ENCODE results near the gene C1orf226.

The C1orf226 gene

DNA sequence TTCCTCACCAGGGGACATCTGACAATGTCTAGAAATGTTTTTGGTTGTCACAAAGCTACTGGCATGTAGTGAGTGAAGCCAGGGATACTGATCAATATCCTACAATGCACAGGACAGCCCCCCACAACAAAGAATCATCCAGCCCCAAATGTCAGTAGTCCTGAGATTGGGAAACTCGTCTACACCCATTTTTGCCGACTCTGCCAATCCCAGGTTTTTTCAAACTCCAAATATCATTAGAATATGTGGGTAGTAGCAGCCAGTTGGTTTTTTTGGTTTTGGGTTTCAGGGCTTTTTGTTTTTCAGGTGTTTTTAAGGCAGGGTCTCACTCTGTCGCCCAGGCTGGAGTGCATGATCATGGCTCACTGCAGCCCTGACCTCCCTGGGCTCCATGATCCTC is 10.8 kb upstream of the C1orf226 start:
- Mint-ChIP-seq H3K9me3 (no peaks in the 10 kb centered on the region), H3K4me3 (no peak overlapping the region), H3K27me3 (no peaks in the 10 kb centered on the region), H3K27ac (no peak overlapping the region), H3K4me1 (no peaks in the 10 kb centered on the region), H3K36me3 (no peaks in the 10 kb centered on the region)
- no peak for DNase-seq
- no peak for ATAC-seq (replicated peaks)

- Mint-ChIP-seq H3K27me3 (no peaks in the 10 kb centered on the region), H3K36me3 (no peaks in the 10 kb centered on the region), H3K4me1 (no peaks in the 10 kb centered on the region), H3K9me3 (no peaks in the 10 kb centered on the region), H3K4me3 (no peak overlapping the region), H3K27ac (no peak overlapping the region)
- DNase-seq, result no peak
- no peak for ATAC-seq (replicated peaks)
Measured at GRCh38 chr1:162371611-162372010, 9.9 kb upstream of the C1orf226 start.

DNA sequence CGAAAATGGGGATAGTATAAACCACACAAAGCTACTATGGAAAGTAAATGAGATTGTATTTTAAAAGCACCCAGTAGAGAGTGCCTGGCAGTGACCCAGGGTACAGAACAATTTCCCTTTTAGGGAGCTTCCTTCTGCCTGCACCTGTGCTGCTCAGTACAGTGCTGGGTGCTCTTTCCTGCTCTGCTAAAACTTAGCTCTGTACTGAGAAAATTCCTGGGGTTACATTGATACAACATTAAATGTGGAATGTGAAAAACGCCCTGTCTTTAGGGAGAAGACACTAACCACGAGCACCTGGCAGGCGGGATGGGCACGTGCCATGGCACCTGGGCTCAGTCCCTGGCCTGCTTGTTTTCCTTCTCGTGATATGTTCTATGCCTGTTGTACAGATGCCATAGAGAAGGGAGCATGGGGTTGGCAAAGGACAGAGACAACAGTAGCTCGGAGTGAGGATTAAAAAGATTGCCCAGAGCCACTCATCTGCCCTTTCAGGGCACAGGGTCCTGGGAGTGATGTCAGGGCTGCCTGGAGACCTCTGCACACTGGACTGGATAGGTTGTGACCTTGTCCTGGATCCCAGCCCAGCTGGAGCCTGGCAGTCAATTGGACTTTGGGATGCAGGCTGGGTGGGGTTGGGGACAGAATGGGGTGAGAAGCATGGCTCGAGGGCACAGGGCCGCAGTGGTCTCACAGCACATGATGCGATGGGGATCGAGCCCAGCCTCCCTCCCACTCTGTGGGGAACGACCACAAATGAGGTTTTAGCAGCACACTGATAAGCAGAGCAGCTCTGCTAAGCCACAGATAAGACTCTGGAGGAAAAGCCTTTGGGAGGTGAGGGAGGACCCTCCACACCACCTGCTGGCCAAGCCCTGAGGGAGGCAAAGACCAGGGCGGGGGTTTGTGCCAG is 9.1 kb upstream of the C1orf226 start:
- DNase-seq (no peak), ATAC-seq (replicated peaks) (peak in 1 of 2 donors; percentile 19)
- H3K4me1 Mint-ChIP-seq, result no peaks in the 10 kb centered on the region
- H3K9me3 Mint-ChIP-seq, result no peaks in the 10 kb centered on the region
- H3K27ac Mint-ChIP-seq, result peak overlapping the region; percentile 32
- no peaks in the 10 kb centered on the region for H3K27me3 Mint-ChIP-seq
- H3K36me3 Mint-ChIP-seq, result no peaks in the 10 kb centered on the region
- no peak overlapping the region for H3K4me3 Mint-ChIP-seq

DNA sequence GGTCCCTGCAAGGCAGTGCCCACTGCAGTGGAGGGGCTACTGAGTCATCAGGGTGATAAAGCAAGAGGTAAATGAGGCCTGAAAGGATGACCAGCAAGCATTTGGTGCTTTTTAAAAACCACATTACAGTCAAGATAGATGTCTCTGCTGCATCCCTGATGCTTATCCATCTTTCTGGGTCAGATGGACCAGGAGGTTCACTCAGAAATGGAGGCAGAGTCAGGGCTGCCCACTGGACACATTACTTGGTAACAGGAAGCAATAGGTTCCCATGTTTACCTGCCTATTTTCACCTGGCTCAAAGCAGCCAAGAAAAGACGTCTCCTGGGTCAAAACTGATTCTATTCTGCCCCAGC is 8.5 kb upstream of the C1orf226 start:
- no peak for ATAC-seq (replicated peaks)
- peak overlapping the region; percentile 32 for H3K27ac Mint-ChIP-seq

DNA sequence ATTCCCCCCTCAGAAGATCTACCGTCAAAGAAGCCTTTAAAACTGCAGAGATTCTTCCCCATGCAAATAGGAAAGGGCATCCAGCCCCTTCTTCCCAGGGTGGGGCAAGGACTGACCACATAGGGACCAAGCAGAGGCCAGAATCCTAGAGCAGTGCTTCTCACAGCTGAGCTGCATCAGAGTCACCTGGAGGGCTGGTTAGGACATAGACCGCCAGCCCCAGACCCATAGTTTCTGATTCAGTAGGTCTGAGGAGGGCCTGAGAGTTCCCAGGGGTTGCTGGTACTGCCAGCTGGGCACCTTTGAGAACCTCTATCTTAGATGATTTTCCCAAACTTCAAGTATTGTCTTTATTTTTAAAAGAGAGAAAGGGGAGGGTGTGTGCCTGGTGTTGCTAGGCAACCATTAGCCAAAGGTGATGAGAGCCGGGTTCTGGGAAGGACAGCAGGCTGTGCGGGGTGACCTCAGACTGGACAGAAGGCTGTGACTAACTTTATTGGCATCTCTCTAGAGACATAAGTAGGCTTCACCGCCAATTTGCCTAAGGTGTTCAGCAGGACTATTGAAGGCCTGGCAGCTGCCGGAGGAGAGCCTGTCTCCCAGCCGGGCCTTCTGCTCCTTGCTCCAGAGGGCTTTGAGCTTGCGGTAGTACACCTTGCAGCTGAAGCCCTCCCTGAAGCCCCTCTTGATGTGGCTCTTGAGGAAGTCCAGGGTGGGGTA is 7.8 kb upstream of the C1orf226 start:
- Mint-ChIP-seq H3K27ac (peak overlapping the region; percentile 37), H3K4me1 (no peaks in the 10 kb centered on the region), H3K4me3 (no peak overlapping the region), H3K27me3 (no peaks in the 10 kb centered on the region), H3K36me3 (no peaks in the 10 kb centered on the region), H3K9me3 (no peaks in the 10 kb centered on the region)
- ATAC-seq (replicated peaks) (no peak), DNase-seq (no peak)

More for the DNA sequence above, 8.5 kb upstream of the C1orf226 start:
- no peaks in the 10 kb centered on the region for H3K4me1 Mint-ChIP-seq
- DNase-seq, result no peak
- H3K27me3 Mint-ChIP-seq, result no peaks in the 10 kb centered on the region
- no peak overlapping the region for H3K4me3 Mint-ChIP-seq
- H3K36me3 Mint-ChIP-seq, result no peaks in the 10 kb centered on the region
- no peaks in the 10 kb centered on the region for H3K9me3 Mint-ChIP-seq

- ATAC-seq (replicated peaks) (no peak), DNase-seq (no peak)
- Mint-ChIP-seq H3K36me3 (no peaks in the 10 kb centered on the region), H3K27me3 (no peaks in the 10 kb centered on the region), H3K27ac (no peak overlapping the region), H3K4me3 (no peak overlapping the region), H3K9me3 (no peaks in the 10 kb centered on the region), H3K4me1 (no peaks in the 10 kb centered on the region)
Measured at GRCh38 chr1:162374406-162374805, 7.1 kb upstream of the C1orf226 start.

DNA sequence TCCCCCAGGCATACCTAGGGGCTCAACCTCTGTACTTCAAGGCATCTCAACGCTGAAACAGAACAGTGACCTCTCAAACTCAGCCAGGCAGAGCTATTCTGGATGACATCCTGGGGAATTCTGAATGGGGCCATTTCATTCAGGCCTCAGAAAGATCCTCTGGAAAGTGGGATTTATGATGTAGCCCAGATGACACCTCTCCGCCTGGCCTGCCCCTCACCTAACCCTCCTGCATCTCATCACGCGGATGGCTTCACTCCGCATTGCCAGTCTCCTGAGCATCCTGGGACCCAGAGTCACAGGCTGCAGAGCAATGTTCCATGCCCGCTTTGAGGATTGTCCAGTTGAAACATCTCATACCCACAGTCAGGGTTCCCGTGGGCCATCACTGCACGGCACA is 6.1 kb upstream of the C1orf226 start:
- no peaks in the 10 kb centered on the region for H3K4me1 Mint-ChIP-seq
- no peaks in the 10 kb centered on the region for H3K36me3 Mint-ChIP-seq
- no peak for DNase-seq
- no peaks in the 10 kb centered on the region for H3K27me3 Mint-ChIP-seq
- ATAC-seq (replicated peaks), result no peak
- no peak overlapping the region for H3K27ac Mint-ChIP-seq
- no peak overlapping the region for H3K4me3 Mint-ChIP-seq
- no peaks in the 10 kb centered on the region for H3K9me3 Mint-ChIP-seq

GRCh38 chr1:162376691-162377090 is 4.8 kb upstream of the C1orf226 start, which contains the start of gene SPATA46:
TSS of gene SPATA46 (minus strand) at chr1:162376854. CDS start at chr1:162376790, 64 bp downstream.
- Mint-ChIP-seq H3K36me3 (no peaks in the 10 kb centered on the region), H3K4me1 (no peaks in the 10 kb centered on the region), H3K4me3 (no peak within 1 kb of the TSS), H3K27ac (no peak within 1 kb of the TSS), H3K9me3 (no peaks in the 10 kb centered on the region), H3K27me3 (no peaks in the 10 kb centered on the region)
- ATAC-seq (replicated peaks) (no peak), DNase-seq (no peak)

DNA sequence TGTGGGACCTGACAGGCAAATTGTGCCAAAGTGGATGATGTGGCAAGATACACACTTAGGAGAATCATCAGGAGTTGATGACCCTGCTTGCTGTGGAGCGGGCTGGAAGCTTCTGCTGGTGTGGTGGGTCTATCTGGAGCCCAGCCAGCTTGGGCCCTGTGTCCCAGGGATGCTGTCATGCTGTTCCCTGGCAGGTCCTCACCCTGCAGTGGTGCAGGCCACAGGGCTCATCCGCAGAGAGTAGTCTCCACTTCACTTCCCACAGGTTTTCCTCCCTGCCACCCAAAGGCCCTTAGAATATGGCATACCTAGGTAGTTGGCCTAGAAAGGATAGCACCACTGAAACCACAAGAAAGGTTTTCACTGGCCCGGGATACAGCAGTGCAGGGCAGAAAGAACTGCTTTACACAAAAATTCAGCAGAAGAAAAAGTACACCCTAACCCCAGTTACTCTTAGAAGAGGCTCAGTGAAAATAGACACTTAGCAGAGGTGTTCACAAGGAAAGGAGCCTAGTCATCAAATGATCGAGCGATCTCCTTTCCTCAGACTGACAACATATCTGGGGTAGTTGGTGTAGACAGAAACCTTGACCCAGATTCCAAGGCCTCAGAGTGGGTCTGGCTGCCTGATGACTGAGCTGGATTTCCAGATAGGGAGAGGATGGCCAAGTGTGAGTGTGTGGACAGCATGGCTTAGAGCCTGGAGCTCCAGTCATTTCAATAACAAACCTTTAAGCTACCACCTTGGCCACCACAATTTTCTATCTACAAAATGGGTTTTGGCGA is 1.3 kb upstream of the C1orf226 start:
- H3K4me1 Mint-ChIP-seq, result no peaks in the 10 kb centered on the region
- peaks cover 0 to under 1% of the 10 kb centered on the region in 2 donors for H3K27me3 Mint-ChIP-seq
- H3K9me3 Mint-ChIP-seq, result no peaks in the 10 kb centered on the region
- DNase-seq (no peak), ATAC-seq (replicated peaks) (no peak)
- no peak overlapping the region for H3K27ac Mint-ChIP-seq
- H3K36me3 Mint-ChIP-seq, result no peaks in the 10 kb centered on the region
- H3K4me3 Mint-ChIP-seq, result no peak overlapping the region

- Mint-ChIP-seq H3K36me3 (no peaks in the 10 kb centered on the region), H3K4me3 (no peak overlapping the region)
Measured at GRCh38 chr1:162381941-162382750, 618 bp downstream of the C1orf226 start.

GRCh38 chr1:162383091-162383490 is 1.6 kb downstream of the C1orf226 start:
- H3K36me3 Mint-ChIP-seq, result no peaks in the 10 kb centered on the region
- DNase-seq (no peak), ATAC-seq (replicated peaks) (no peak)
- no peaks in the 10 kb centered on the region for H3K9me3 Mint-ChIP-seq
- no peak overlapping the region for H3K27ac Mint-ChIP-seq
- H3K27me3 Mint-ChIP-seq, result peaks cover 3 to 8% of the 10 kb centered on the region in 2 donors
- no peak overlapping the region for H3K4me3 Mint-ChIP-seq
- no peaks in the 10 kb centered on the region for H3K4me1 Mint-ChIP-seq

More at GRCh38 chr1:162381941-162382750, 618 bp downstream of the C1orf226 start:
- Mint-ChIP-seq H3K4me1 (no peaks in the 10 kb centered on the region), H3K27ac (no peak overlapping the region), H3K27me3 (peaks cover 3 to 8% of the 10 kb centered on the region in 2 donors), H3K9me3 (no peaks in the 10 kb centered on the region)
- ATAC-seq (replicated peaks) (no peak), DNase-seq (no peak)

- H3K4me1 Mint-ChIP-seq, result no peaks in the 10 kb centered on the region
Measured at GRCh38 chr1:162383516-162383915, 2.0 kb downstream of the C1orf226 start.

DNA sequence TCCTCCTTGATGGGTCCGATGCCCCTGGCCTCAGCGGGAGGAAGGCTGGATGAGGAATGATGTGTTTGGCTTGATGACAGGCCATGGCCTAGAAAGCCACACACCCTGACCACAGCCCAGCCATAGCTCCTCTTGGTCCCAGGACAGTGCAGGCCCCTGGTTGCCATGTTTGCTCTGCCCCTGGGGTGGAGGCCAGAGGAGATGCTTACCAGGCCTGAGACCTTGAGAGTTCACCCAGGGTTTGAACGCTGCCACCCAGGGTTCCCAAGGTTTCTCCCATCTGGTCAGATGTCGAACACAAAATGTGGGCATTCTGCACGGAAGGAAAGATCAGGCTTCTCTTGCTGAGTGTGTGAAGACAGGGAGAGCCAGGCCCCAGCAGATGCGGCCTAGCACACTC is 2.6 kb downstream of the C1orf226 start:
- no peak for DNase-seq
- Mint-ChIP-seq H3K4me1 (peaks cover 5 to 6% of the 10 kb centered on the region in 2 donors), H3K27ac (no peak overlapping the region), H3K9me3 (no peaks in the 10 kb centered on the region), H3K36me3 (no peaks in the 10 kb centered on the region), H3K27me3 (peaks cover 9 to 15% of the 10 kb centered on the region in 2 donors), H3K4me3 (no peak overlapping the region)
- no peak for ATAC-seq (replicated peaks)

More at GRCh38 chr1:162383516-162383915, 2.0 kb downstream of the C1orf226 start:
- H3K9me3 Mint-ChIP-seq, result no peaks in the 10 kb centered on the region
- no peak overlapping the region for H3K27ac Mint-ChIP-seq
- H3K4me3 Mint-ChIP-seq, result no peak overlapping the region
- peaks cover 3 to 9% of the 10 kb centered on the region in 2 donors for H3K27me3 Mint-ChIP-seq
- DNase-seq, result no peak
- no peaks in the 10 kb centered on the region for H3K36me3 Mint-ChIP-seq
- no peak for ATAC-seq (replicated peaks)
